Esophagus squamous epithelium (tissue), 4 donors: Measurements from ENCODE around the gene OR10A4.

Experiments
- POLR2A ChIP-seq, 4 donors: fragments of 450-650 bp; IDR thresholded peaks; one replicate each; pipeline ENCODE4 v1.6.1; 2017; ENCODE audit warnings: antibody characterized with exemption in 4 of 4, mild to moderate bottlenecking in 4 of 4, moderate library complexity in 3 of 4
- TF ChIP-seq, protein P1 (sequence below), 6 experiments: fragments of 450-650 bp in 4 of 6; fragments of 200-600 bp in 2 of 6; sonication (generic) in 2 of 6; IDR thresholded peaks; one replicate each; pipeline ENCODE4 v1.5.1; 2016 to 2019; ENCODE audit warnings: antibody characterized with exemption in 6 of 6, mild to moderate bottlenecking in 4 of 6, moderate library complexity in 4 of 6

DNA sequence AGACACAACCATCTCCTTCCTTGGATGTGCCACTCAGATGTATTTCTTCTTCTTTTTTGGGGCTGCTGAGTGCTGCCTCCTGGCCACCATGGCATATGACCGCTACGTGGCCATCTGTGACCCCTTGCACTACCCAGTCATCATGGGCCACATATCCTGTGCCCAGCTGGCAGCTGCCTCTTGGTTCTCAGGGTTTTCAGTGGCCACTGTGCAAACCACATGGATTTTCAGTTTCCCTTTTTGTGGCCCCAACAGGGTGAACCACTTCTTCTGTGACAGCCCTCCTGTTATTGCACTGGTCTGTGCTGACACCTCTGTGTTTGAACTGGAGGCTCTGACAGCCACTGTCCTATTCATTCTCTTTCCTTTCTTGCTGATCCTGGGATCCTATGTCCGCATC, 489 bp downstream of the OR10A4 start:
- TF ChIP-seq POLR2A (IDR thresholded peaks at IDR 0.05) = no peak
- TF ChIP-seq, protein P1, sequence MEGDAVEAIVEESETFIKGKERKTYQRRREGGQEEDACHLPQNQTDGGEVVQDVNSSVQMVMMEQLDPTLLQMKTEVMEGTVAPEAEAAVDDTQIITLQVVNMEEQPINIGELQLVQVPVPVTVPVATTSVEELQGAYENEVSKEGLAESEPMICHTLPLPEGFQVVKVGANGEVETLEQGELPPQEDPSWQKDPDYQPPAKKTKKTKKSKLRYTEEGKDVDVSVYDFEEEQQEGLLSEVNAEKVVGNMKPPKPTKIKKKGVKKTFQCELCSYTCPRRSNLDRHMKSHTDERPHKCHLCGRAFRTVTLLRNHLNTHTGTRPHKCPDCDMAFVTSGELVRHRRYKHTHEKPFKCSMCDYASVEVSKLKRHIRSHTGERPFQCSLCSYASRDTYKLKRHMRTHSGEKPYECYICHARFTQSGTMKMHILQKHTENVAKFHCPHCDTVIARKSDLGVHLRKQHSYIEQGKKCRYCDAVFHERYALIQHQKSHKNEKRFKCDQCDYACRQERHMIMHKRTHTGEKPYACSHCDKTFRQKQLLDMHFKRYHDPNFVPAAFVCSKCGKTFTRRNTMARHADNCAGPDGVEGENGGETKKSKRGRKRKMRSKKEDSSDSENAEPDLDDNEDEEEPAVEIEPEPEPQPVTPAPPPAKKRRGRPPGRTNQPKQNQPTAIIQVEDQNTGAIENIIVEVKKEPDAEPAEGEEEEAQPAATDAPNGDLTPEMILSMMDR (IDR thresholded peaks at IDR 0.05) = no peak
